HG03520 (cell line): ENCODE results near the gene SLC4A1.

Source experiments
- ATAC-seq: cut with Tn5 transposase; IDR thresholded peaks from one replicate; pipeline ENCODE4 v1.9.1; 2021; ENCODE audit warnings: mild to moderate bottlenecking, moderate library complexity; ENCODE audit not compliant: unreplicated experiment

SLC4A1 gene

DNA sequence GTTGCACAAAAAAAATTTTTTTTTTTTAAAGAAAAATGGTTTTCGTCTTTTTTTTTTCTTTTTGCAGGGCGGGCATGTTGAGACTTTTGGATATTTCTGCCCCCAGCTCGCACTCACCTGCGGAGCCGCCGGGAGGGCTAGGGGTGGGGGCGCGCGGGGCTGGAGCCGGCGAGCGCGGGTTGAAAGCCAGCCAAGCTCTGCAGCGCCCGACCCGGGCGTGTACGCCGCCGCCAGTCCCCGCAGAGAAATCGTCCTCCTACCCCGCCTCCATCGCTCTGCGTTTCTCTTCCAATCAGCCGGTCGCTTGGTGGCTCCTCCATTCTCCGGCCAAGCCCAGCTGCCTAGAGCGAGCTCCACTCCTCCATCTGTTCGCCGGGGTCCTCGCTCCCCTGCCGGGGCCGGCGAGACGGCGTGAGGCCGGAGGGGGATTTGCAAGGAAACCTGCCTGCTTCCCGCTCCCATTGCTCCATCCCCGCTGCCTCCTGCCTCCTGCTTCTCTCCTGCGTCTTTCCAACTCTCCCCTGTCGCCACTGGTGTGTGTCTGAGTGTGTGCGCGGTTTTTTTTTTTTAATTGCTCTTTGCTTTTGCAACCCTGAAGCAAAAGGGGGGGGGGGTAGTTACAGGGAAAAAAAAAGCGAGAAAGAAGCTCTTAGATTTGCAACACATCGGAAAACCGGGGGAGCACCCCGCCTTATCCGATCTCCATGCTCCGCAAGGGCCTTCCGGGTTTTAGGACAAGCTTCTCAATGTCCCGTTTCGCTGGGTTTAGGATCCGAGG is 46.7 kb downstream of the SLC4A1 start:
- no peak for ATAC-seq

DNA sequence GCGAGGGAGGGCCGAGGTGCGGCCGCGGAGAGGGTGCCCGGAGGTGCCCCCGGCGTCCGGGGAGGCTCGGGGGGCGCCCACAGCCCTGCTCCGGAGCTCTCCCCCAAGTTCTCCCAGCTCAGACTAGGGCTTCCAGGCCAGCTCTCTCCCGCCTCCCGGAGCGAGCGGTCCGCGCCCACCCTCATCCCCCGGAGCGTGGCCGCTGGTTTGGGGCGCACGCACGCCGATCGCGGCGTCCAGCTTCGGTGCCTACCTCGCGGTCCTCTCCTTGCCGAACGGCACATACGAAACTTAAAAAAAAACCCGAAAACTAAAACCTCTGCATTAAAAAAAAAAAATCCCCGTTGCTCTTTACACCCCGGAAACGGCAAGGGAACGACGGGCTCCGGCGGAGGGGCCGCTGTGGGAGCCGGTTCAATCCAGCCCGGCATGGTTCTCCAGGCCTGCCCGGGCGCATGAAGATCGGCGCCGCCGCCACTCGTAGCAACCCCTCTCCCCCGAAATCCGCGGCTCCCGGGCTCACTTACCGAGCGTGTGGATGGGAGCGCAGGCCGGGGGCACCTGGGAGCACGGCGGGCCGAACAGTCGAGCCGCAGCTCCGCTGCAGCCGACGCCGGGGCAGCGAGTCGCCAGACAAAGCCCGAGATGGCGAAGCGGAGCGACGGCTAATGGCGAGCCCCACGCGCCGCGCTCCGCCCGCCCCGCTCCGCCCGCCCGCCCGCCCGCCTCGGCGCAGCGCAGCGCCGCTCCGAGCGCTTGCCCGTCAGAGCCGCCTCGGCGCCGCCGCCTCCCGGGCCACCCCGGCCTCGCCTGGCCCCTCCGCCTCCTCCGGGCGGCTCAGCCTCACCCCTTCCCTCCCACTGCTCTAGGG is 47.5 kb downstream of the SLC4A1 start:
- ATAC-seq, result no peak

DNA sequence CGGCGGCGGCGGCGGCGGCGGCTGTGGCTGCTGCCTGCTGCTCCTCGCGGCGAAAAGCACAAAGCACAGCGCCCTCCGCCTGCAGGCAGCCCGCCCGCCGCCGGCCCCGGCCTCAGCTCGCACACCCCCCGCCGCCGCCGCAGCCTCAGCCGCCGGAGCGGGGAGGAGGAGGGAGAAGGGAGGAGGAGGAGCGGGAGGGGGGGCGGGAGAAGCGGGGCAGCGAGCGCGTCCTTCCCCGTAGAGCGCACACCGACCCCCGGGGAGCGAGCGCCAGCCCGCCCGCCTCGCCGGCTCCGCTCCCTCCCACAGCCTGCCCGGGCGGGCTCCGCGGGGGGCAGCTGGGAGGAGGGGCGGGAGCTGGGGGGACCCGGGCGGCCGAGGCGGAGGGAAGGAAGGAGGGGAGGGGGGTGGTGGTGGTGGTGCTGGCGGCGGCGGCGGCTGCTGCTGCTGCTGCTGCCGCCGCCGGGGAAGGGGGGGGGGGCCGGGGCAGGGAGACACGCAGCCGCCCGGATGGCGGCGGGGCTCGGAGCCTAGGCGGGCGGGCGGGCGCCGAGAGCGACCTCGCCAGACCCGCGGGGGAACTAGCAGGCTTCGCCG is 48.2 kb downstream of the SLC4A1 start, which contains the start of gene UBTF:
TSS of gene UBTF (minus strand) at position 60 of the 597 bp plus-strand sequence. CDS start 1,446 bp downstream, outside the sequence.
- ATAC-seq, result no peak

GRCh38 chr17:44219108-44219615 is 48.8 kb downstream of the SLC4A1 start:
- peak; percentile 32 for ATAC-seq

GRCh38 chr17:44218344-44219107 is 49.4 kb downstream of the SLC4A1 start:
- peak; percentile 28 for ATAC-seq

DNA sequence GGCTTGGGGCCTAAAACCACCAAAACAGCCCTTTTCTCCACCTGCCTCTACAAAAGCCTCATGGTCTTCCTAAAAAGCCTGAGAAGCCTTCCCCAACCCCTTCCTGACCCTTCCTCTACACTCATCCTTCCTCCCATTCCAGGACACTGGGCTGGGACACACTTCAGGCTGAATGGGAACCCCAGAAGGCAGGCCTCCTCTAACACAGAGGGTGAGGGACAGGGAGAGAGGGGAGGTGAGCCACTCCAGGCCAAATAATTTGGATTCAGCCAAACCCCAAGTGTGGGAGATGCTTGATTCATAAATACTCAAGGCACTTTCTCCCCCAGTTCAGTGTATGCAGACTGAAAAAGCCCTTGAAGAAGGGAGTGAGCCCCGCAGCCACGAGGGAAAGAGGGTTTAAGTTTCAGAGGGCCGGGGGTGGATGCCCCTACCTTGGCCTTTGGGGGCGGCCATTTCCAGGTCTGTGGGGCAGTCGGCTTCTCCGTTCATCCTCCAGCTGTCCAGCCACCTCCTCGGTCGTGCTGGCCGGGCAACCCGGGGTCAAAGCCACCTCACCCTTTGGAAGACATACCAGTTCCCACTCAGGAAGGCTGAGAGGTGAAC is 50.1 kb downstream of the SLC4A1 start:
- ATAC-seq, result no peak

- no peak for ATAC-seq
Observed at GRCh38 chr17:44216694-44217093, 51.2 kb downstream of the SLC4A1 start.

- ATAC-seq, result no peak
Observed at GRCh38 chr17:44216173-44216572, 51.8 kb downstream of the SLC4A1 start.

GRCh38 chr17:44214896-44215295 is 53.0 kb downstream of the SLC4A1 start:
- ATAC-seq, result no peak

- ATAC-seq, result no peak
Observed at GRCh38 chr17:44214230-44214494, 53.8 kb downstream of the SLC4A1 start.

GRCh38 chr17:44213403-44214229 is 54.3 kb downstream of the SLC4A1 start:
- no peak for ATAC-seq

- ATAC-seq, result no peak
Observed at GRCh38 chr17:44212507-44213402, 55.2 kb downstream of the SLC4A1 start.

DNA sequence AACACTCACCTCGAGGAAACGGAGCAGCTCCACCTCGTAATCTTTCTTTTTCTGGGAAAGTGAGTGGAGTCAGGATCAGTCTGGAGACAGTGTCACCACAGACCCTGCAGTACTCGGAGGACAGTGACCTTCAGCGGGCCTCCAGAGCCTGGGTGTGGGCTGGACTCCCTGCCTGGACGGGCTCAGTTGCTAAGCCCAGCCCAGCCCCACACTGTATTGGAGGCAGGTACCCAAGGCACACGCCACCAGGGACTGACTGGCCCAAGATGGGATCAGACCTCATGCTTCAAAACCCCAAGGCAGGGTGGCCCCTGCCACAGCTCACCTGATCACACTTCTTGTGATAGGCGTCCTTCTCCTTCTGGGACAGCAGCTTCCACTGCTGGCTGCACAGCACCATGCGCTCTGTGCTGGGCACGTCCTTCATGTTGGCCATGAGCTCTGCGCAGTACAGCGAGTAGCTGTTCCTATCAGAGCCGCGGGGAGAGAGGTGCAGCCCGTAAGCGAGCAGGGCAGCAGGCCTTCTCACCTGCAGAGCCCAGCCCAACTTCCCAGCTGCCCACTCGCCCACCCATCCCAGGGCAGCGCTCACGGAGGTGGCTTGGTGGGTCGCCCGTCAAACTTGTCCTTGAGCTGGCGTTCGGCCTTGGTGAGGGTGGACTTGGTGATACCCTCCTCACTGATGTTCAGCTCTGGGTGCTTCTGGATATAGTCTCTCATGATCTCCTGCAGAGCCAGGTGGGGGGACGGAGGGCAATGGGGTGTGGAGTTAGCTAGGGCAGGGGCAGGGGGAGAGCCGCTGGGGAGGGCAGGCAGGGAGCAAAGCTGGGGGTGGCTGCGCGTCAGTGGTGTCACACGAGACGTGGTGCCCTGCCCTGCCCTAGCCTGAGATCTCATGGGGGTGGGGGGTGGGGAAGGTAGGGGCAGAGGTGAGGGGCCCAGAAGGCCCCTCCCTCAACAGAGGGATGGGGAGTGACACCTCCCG is 56.4 kb downstream of the SLC4A1 start:
- no peak for ATAC-seq

DNA sequence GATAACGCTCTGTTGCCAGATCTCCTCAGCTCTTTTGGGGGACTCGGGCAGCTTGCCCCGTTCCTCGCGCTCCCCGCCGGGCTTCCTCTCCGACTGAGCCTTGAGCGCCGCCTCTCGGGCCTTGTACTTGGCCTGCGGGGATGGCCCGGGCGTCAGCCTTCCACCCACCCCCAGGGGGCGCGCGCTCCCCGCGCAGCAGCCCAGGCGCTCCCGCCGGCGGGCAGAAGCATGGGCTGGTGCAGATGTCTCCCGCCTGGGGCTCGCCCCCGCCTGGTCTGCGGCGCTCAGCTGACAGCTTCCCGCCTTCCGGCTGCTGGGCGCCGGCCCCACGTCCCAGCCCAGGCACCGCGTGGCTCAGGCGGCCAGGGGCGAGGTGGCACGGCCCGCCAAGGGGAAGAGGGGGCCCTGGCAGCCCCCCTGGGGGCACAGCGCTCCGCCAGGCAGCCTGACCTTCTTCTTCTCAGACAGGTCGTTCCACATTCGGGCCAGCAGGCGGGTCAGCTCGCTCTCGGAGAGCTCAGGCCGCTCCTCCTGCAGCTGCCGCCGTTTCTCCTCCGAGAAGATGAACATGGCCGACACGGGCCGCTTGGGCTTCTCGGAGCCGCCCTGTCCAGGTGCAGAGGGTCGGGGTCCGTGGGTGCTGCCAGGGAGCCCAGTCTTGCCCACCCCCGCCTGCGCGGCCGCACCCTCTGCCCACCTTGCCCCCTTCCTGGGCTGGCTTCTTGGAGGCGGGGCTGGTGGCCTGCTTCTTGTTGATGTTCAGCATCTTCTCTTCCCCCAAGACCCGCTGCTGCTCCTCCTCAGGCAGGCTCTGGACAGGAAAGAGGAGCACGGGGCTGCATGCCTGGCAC is 57.4 kb downstream of the SLC4A1 start:
- ATAC-seq, result peak; percentile 73

GRCh38 chr17:44209786-44210341 is 58.1 kb downstream of the SLC4A1 start:
- ATAC-seq, result no peak

DNA sequence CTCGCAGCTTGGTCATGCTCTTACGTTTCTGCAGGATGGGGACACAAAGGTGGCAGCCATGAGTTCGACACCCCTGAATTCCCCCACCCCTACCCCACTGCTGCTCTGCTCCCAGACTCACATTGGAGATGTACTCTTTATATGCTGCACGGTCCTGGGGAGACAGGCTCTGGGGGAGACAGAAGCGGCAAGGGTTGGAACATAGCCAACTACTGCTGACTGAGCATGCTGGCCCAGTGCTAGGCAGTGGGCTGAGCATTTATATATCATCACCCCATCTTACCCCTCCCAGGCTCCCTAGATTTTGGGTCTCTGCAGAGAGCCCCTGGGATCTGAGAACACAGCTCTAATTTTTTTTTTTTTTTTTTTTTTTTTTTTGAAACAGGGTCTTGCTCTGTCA is 60.2 kb downstream of the SLC4A1 start:
- ATAC-seq, result no peak
